Mammary epithelial cell (primary cell): ENCODE data around the gene RPTOR.

Experiments used
- EZH2 ChIP-seq: IDR thresholded peaks from 2 replicates; pipeline ENCODE4 v1.6.1; 2012; ENCODE audit warnings: low read length, inconsistent platforms, borderline replicate concordance
- TF ChIP-seq, protein P1 (sequence below), 2 donors: IDR thresholded peaks in 1 of 2; conservative IDR thresholded peaks in 1 of 2; 2 replicates each; pipeline ENCODE4 v1.5.1; 2011 to 2012; ENCODE audit warnings: inconsistent platforms in 2 of 2, low read length in 2 of 2, mild to moderate bottlenecking in 2 of 2, control low read depth in 1 of 2, low read depth in 1 of 2; ENCODE audit not compliant: insufficient read depth in 1 of 2; ENCODE audit errors: extremely low read depth in 1 of 2

DNA sequence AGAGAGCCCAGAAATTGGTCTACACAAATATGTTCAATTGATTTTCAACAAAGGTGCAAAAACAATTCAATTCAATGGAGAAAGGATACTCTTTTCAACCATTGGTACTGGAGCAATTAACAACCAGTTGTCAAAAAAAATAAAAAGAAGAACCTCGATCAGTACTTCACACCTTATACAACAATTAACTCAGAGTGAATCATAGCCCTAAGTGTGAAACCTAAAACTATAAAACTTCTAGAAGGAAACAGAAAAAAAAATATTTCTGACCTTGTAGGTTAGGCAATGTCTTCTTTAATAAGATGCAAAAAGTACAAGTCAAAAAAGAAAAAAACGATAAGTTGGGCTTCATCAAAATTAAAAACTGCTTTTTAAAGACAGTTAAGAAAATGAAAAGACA is 390.9 kb downstream of the RPTOR start:
- TF ChIP-seq, protein P1, sequence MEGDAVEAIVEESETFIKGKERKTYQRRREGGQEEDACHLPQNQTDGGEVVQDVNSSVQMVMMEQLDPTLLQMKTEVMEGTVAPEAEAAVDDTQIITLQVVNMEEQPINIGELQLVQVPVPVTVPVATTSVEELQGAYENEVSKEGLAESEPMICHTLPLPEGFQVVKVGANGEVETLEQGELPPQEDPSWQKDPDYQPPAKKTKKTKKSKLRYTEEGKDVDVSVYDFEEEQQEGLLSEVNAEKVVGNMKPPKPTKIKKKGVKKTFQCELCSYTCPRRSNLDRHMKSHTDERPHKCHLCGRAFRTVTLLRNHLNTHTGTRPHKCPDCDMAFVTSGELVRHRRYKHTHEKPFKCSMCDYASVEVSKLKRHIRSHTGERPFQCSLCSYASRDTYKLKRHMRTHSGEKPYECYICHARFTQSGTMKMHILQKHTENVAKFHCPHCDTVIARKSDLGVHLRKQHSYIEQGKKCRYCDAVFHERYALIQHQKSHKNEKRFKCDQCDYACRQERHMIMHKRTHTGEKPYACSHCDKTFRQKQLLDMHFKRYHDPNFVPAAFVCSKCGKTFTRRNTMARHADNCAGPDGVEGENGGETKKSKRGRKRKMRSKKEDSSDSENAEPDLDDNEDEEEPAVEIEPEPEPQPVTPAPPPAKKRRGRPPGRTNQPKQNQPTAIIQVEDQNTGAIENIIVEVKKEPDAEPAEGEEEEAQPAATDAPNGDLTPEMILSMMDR (conservative IDR thresholded peaks at IDR 0.05 in 1 of 2, IDR thresholded peaks at IDR 0.05 in 1 of 2; ENCODE audit: extremely low read depth in 1 of 2, insufficient read depth in 1 of 2, low read depth in 1 of 2, low read length in 2 of 2), result no peak
- TF ChIP-seq EZH2, result no peak
